Osteoblast (primary cell): ENCODE measurements around the gene ATP10A. TPM values are rescaled to one million over a fixed set of nuclear protein-coding genes. Genes with fewer than 3 reads are reported as not detected.

ENCODE experiments used
- DNase-seq: peaks from one replicate; pipeline ENCODE4 v3.0.0; 2011; ENCODE audit warnings: low spot score, mixed read lengths; ENCODE audit not compliant: insufficient read length; ENCODE audit errors: missing footprints
- H2AFZ ChIP-seq: 2 replicates; pipeline ENCODE4 v1.6.0; 2011; ENCODE audit warnings: mild to moderate bottlenecking, low read length
- H3K27ac ChIP-seq: 2 replicates; pipeline ENCODE4 v1.5.1; 2011; ENCODE audit warnings: mild to moderate bottlenecking, low read depth, low read length, moderate library complexity
- H3K27me3 ChIP-seq: 2 replicates; pipeline ENCODE4 v1.6.0; 2012; ENCODE audit warnings: mild to moderate bottlenecking, control low read depth, inconsistent platforms, low read length, moderate library complexity; ENCODE audit not compliant: insufficient read depth
- H3K36me3 ChIP-seq: 2 replicates; pipeline ENCODE4 v1.5.1; 2011; ENCODE audit warnings: mild to moderate bottlenecking, low read length, control low read depth, moderate library complexity; ENCODE audit not compliant: insufficient read depth
- H3K4me1 ChIP-seq: 2 replicates; pipeline ENCODE4 v1.5.1; 2011; ENCODE audit warnings: mild to moderate bottlenecking, low read length, control low read depth, moderate library complexity; ENCODE audit not compliant: insufficient read depth
- H3K4me2 ChIP-seq: 2 replicates; pipeline ENCODE4 v1.6.0; 2011; ENCODE audit warnings: mild to moderate bottlenecking, low read length; ENCODE audit not compliant: insufficient read depth
- H3K4me3 ChIP-seq: fragments of 200-600 bp; sonication (generic); 3 replicates; pipeline ENCODE4 v1.5.1; 2012; ENCODE audit warnings: mild to moderate bottlenecking, low read length, inconsistent platforms; ENCODE audit not compliant: insufficient read depth
- H3K79me2 ChIP-seq: 2 replicates; pipeline ENCODE4 v1.6.0; 2012; ENCODE audit warnings: mild to moderate bottlenecking, low read length, control low read depth, inconsistent platforms; ENCODE audit not compliant: insufficient read depth
- H3K9me3 ChIP-seq: 2 replicates; pipeline ENCODE4 v1.5.1; 2011; ENCODE audit warnings: low read depth, low read length, control low read depth
- H4K20me1 ChIP-seq: 2 replicates; pipeline ENCODE4 v1.6.0; 2012; ENCODE audit warnings: mild to moderate bottlenecking, low read length, control low read depth; ENCODE audit not compliant: insufficient read depth
- CTCF ChIP-seq: IDR thresholded peaks from 2 replicates; pipeline ENCODE4 v1.5.1; 2011; ENCODE audit warnings: mild to moderate bottlenecking, low read depth, low read length, moderate library complexity; ENCODE audit errors: extremely low read depth
- total RNA-seq: library from RNA; depleted of rRNA; stranded (reverse); fragments of >200 nt; gene quantifications from 2 replicates; pipeline ENCODE4 v1.2.3, GENCODE V29; 2012

ATP10A gene
- total RNA-seq, 1 donor, result 32.9 TPM

- H3K9me3 ChIP-seq, result no peaks in the 10 kb centered on the region
Measured at GRCh38 chr15:25689592-25689991, 173.5 kb downstream of the ATP10A start.

GRCh38 chr15:25688166-25688565 is 175.0 kb downstream of the ATP10A start:
- Histone ChIP-seq H3K27me3 (no peaks in the 10 kb centered on the region), H3K9me3 (no peaks in the 10 kb centered on the region), H3K4me3 (no peak overlapping the region), H3K36me3 (peaks cover 11% of the 10 kb centered on the region), H3K4me2 (no peak overlapping the region), H4K20me1 (no peaks in the 10 kb centered on the region), H3K4me1 (peaks cover 36% of the 10 kb centered on the region), H3K27ac (no peak overlapping the region), H3K79me2 (no peaks in the 10 kb centered on the region), H2AFZ (no peak overlapping the region)
- DNase-seq, result no peak
- no peak for TF ChIP-seq CTCF

More at GRCh38 chr15:25689592-25689991, 173.5 kb downstream of the ATP10A start:
- H3K4me2 ChIP-seq, result no peak overlapping the region
- no peak for TF ChIP-seq CTCF
- no peaks in the 10 kb centered on the region for H3K79me2 ChIP-seq
- no peaks in the 10 kb centered on the region for H4K20me1 ChIP-seq
- H3K27ac ChIP-seq, result no peak overlapping the region
- no peak overlapping the region for H3K4me3 ChIP-seq
- H3K27me3 ChIP-seq, result no peaks in the 10 kb centered on the region
- DNase-seq, result no peak
- H3K4me1 ChIP-seq, result peaks cover 30% of the 10 kb centered on the region
- H2AFZ ChIP-seq, result no peak overlapping the region
- H3K36me3 ChIP-seq, result peaks cover 16% of the 10 kb centered on the region

GRCh38 chr15:25687689-25688088 is 175.4 kb downstream of the ATP10A start:
- TF ChIP-seq CTCF, result no peak
- Histone ChIP-seq H3K27ac (no peak overlapping the region), H3K27me3 (no peaks in the 10 kb centered on the region), H3K4me1 (peaks cover 36% of the 10 kb centered on the region), H2AFZ (no peak overlapping the region), H3K79me2 (no peaks in the 10 kb centered on the region), H3K4me2 (no peak overlapping the region), H4K20me1 (no peaks in the 10 kb centered on the region), H3K4me3 (no peak overlapping the region), H3K36me3 (peaks cover 11% of the 10 kb centered on the region), H3K9me3 (no peaks in the 10 kb centered on the region)
- DNase-seq, result no peak

GRCh38 chr15:25687276-25687675 is 175.9 kb downstream of the ATP10A start:
- Histone ChIP-seq H3K27me3 (no peaks in the 10 kb centered on the region), H4K20me1 (no peaks in the 10 kb centered on the region), H3K4me3 (no peak overlapping the region), H3K4me2 (no peak overlapping the region), H3K79me2 (no peaks in the 10 kb centered on the region), H3K36me3 (peaks cover 16% of the 10 kb centered on the region), H3K4me1 (peaks cover 36% of the 10 kb centered on the region), H3K9me3 (no peaks in the 10 kb centered on the region), H3K27ac (no peak overlapping the region), H2AFZ (no peak overlapping the region)
- no peak for DNase-seq
- no peak for TF ChIP-seq CTCF
